Measurements from ENCODE around the gene MYO9B.

DNA sequence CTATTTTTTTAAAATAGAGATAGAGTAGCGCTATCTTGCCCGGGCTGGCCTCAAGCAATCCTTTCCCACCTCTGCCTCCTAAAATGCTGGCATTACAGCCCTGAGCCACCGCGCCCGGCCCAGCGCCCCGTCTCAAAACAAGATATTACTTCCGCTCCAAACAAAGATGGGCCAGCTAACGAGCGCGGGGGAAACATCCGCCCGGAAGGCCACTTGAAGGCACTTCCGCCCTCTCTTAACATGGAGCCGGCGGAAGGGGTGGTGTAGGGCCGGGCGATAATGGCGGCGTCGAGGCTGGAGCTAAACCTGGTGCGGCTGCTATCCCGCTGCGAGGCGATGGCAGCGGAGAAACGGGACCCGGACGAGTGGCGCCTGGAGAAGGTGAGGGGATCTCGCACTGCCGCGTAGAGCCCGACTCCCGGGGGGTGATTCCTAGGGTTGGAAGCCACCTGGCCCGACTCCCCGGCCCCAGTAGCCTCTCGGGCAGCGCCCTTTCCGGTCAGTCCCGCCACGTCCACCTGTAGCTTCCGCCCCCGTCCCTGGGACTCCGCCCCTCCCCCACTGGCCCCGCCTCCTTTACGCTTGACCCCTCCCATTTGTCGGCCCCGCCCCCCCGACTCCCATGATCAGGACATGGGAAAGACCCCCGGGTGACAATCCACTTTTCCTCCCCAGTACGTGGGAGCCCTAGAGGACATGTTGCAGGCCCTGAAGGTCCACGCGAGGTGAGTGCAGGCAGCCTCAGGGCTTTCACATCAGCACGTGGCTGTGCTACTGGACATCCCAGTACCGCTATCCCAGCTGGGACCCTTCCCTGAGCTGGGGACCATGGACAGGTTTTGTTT, 139.8 kb downstream of the MYO9B start, which contains the start of gene USE1:
- no peak for TF ChIP-seq EZH2 (IDR thresholded peaks at IDR 0.05; ENCODE audit: borderline replicate concordance, low read length)
- TF ChIP-seq, protein P1, sequence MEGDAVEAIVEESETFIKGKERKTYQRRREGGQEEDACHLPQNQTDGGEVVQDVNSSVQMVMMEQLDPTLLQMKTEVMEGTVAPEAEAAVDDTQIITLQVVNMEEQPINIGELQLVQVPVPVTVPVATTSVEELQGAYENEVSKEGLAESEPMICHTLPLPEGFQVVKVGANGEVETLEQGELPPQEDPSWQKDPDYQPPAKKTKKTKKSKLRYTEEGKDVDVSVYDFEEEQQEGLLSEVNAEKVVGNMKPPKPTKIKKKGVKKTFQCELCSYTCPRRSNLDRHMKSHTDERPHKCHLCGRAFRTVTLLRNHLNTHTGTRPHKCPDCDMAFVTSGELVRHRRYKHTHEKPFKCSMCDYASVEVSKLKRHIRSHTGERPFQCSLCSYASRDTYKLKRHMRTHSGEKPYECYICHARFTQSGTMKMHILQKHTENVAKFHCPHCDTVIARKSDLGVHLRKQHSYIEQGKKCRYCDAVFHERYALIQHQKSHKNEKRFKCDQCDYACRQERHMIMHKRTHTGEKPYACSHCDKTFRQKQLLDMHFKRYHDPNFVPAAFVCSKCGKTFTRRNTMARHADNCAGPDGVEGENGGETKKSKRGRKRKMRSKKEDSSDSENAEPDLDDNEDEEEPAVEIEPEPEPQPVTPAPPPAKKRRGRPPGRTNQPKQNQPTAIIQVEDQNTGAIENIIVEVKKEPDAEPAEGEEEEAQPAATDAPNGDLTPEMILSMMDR (conservative IDR thresholded peaks at IDR 0.05 in 1 of 2, IDR thresholded peaks at IDR 0.05 in 1 of 2; ENCODE audit: extremely low read depth in 1 of 2, insufficient read depth in 1 of 2, low read depth in 1 of 2, low read length in 2 of 2): no peak

Measured in mammary epithelial cell (primary cell).